Breast epithelium (tissue), 4 donors: ENCODE results near the gene BAZ2B. TPM values are rescaled to one million over a fixed set of nuclear protein-coding genes. Genes with fewer than 3 reads are reported as not detected.

Experiments
- DNase-seq, 2 donors: peaks; one replicate each; pipeline ENCODE4 v3.0.0-alpha.2; 2019; ENCODE audit warnings: low spot score in 2 of 2
- H3K27ac ChIP-seq, 2 donors: fragments of 200-600 bp; sonication (generic) in 1 of 2; one replicate each; pipeline ENCODE4 v1.5.1; 2016 to 2019; ENCODE audit warnings: mild to moderate bottlenecking in 1 of 2
- H3K27me3 ChIP-seq, 2 donors: fragments of 200-600 bp; sonication (generic) in 1 of 2; one replicate each; pipeline versions ENCODE4 v1.5.1 to v1.6.0; 2017 to 2019; ENCODE audit warnings: control low read depth in 1 of 2, mild to moderate bottlenecking in 1 of 2
- H3K36me3 ChIP-seq: fragments of 200-600 bp; one replicate; pipeline ENCODE4 v1.5.1; 2019
- H3K4me1 ChIP-seq, 2 donors: fragments of 200-600 bp; sonication (generic); one replicate each; pipeline ENCODE4 v1.5.1; 2016 to 2019; ENCODE audit warnings: control low read depth in 1 of 2
- H3K4me3 ChIP-seq, 3 donors: fragments of 200-600 bp; sonication (generic); 1 replicate in 2 of 3; 2 replicates in 1 of 3; pipeline ENCODE4 v1.5.1; 2016 to 2019; ENCODE audit warnings: mild to moderate bottlenecking in 3 of 3, moderate library complexity in 2 of 3
- H3K9me3 ChIP-seq, 2 donors: fragments of 200-600 bp; sonication (generic) in 1 of 2; one replicate each; pipeline ENCODE4 v1.5.1; 2016 to 2019; ENCODE audit warnings: control low read depth in 1 of 2
- POLR2A ChIP-seq: fragments of 450-650 bp; IDR thresholded peaks from one replicate; pipeline ENCODE4 v1.6.1; 2016; ENCODE audit warnings: antibody characterized with exemption, mild to moderate bottlenecking, moderate library complexity
- POLR2AphosphoS5 ChIP-seq, 3 donors: sonication (generic); formaldehyde crosslinking; IDR thresholded peaks; one replicate each; pipeline ENCODE4 v1.6.1; 2017; ENCODE audit warnings: antibody characterized with exemption in 3 of 3
- intact Hi-C: fragments of 100-400 bp; cut with DNase I; formaldehyde crosslinking; loops from one replicate; pipeline ENCODE4 v1.15.1; 2023; ENCODE audit warnings: low total_unique reads
- total RNA-seq, 3 donors: library from RNA; depleted of rRNA; stranded (reverse); fragments of >200 nt; gene quantifications; one replicate each; pipeline ENCODE4 v1.1.0, GENCODE V29; 2016
- TF ChIP-seq, protein P1 (sequence below), 3 donors: fragments of 450-650 bp; IDR thresholded peaks; one replicate each; pipeline ENCODE4 v1.5.1; 2016 to 2017; ENCODE audit warnings: antibody characterized with exemption in 3 of 3, mild to moderate bottlenecking in 3 of 3, moderate library complexity in 3 of 3

The BAZ2B gene
- total RNA-seq, 3 donors from 2014 or later, result 86.1 to 250 (median 143) TPM

DNA sequence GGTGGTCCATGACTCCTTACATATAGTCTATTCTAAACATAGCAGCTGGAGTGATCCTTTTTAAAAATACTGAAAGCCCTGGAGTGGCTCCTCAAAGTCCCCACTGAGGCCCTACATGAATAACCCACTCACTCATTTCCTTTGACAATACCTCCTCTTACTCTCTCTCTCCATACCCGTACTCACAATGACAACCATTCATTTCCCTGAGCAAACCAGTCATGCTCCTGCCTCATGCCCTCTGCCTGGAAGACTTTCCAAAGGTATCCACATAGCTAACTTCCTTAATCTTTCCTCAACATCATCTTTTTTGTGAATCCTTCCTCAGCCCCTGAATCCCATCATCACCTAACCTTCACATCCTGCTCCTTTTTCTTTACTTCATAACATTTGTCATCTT lies 102.6 kb downstream of the BAZ2B start:
- no peak overlapping the region for H3K4me3 ChIP-seq
- H3K27me3 ChIP-seq, result no peaks in the 10 kb centered on the region
- no peaks in the 10 kb centered on the region for H3K36me3 ChIP-seq
- DNase-seq, result no peak
- intact Hi-C loops, result no loop called here
- H3K9me3 ChIP-seq, result no peaks in the 10 kb centered on the region
- TF ChIP-seq POLR2AphosphoS5 (IDR thresholded peaks at IDR 0.05) (no peak), POLR2A (no peak)
- TF ChIP-seq, protein P1, sequence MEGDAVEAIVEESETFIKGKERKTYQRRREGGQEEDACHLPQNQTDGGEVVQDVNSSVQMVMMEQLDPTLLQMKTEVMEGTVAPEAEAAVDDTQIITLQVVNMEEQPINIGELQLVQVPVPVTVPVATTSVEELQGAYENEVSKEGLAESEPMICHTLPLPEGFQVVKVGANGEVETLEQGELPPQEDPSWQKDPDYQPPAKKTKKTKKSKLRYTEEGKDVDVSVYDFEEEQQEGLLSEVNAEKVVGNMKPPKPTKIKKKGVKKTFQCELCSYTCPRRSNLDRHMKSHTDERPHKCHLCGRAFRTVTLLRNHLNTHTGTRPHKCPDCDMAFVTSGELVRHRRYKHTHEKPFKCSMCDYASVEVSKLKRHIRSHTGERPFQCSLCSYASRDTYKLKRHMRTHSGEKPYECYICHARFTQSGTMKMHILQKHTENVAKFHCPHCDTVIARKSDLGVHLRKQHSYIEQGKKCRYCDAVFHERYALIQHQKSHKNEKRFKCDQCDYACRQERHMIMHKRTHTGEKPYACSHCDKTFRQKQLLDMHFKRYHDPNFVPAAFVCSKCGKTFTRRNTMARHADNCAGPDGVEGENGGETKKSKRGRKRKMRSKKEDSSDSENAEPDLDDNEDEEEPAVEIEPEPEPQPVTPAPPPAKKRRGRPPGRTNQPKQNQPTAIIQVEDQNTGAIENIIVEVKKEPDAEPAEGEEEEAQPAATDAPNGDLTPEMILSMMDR (IDR thresholded peaks at IDR 0.05), result no peak
- H3K27ac ChIP-seq, result no peak overlapping the region
- H3K4me1 ChIP-seq, result peaks cover 0 to 17% of the 10 kb centered on the region in 2 donors

DNA sequence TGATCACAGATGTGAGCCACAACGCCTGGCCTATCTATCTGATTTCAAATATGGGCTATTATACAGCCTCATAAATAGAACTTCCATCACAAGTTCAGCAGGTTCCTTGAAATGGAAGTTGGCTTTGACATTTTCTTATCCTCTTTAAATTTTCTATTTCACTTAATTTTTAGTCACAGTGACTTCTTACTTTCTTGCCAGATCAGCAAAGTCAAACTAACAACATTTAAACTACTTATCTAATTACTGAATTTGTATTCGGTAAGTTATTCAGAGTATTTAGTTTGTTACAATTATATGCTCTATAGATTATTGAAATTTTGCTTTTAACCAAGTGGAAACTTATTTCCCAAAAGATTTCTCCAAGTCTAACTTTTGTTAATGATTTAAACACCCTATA lies 108.2 kb downstream of the BAZ2B start:
- no peak overlapping the region for H3K4me3 ChIP-seq
- no peak overlapping the region for H3K27ac ChIP-seq
- no peaks in the 10 kb centered on the region for H3K36me3 ChIP-seq
- peaks cover 0 to 8% of the 10 kb centered on the region in 2 donors for H3K4me1 ChIP-seq
- no peaks in the 10 kb centered on the region for H3K9me3 ChIP-seq
- intact Hi-C loops, result no loop called here
- no peak for TF ChIP-seq POLR2AphosphoS5 (IDR thresholded peaks at IDR 0.05)
- no peaks in the 10 kb centered on the region for H3K27me3 ChIP-seq
- DNase-seq, result no peak

DNA sequence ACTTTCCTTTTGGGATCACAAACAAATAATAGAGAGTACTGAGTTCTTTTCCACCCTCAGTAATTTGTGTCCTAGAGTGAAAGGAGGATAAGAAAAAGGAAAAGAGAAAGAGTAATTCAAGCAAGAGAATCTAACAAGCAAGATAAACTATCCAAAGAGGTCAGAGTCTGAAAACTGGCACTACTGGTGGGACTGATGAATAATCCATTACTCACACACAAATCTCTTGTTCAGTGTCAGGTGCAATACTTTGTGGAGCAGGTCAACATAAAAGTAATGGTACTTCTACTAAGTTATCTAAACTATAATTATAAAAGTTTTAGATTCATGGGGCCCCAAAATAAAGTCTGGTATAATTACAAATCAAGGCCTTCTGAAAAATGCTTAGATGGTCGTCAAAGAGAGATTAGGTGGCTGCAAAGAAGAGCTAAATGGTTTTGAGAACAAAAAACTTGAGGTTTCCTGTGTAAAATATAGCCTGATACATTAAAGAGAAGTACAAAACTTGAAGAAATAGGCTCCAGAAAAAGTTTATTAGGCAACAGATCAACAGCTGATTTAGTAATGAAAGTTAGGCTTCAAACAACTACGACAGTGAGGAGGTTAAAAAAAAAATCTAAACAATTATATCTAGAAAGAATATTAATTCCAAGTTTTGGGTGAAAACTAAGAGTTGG lies 109.4 kb downstream of the BAZ2B start:
- Histone ChIP-seq H3K9me3 (peaks cover 2 to 4% of the 10 kb centered on the region in 2 donors), H3K36me3 (no peaks in the 10 kb centered on the region), H3K4me1 (peaks cover 0 to 4% of the 10 kb centered on the region in 2 donors), H3K27ac (no peak overlapping the region), H3K4me3 (no peak overlapping the region), H3K27me3 (no peaks in the 10 kb centered on the region)
- DNase-seq, result no peak
- intact Hi-C loops, result no loop called here
- no peak for TF ChIP-seq POLR2A
- TF ChIP-seq POLR2AphosphoS5 (IDR thresholded peaks at IDR 0.05), result no peak
- TF ChIP-seq, protein P1 (IDR thresholded peaks at IDR 0.05), result no peak

DNA sequence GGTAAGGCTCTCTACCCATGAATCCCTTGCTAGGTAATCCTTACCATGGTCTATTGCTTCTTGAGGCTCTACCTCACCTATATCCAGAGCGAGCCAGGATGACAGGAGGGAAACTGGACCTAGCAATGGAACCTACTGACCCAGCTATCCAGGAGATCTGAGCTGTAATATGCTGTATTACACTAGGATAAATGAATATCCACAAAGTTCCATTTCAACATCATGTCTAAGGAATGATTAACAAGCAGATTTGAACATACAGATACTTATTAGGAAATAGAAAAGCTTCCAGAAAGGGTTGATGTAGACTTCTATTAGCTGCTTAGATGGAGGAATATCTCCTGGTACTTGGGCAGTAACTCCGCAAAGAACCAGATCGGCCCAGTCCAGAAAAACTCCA lies 110.1 kb downstream of the BAZ2B start:
- TF ChIP-seq POLR2A (no peak), POLR2AphosphoS5 (IDR thresholded peaks at IDR 0.05) (no peak)
- TF ChIP-seq, protein P1 (IDR thresholded peaks at IDR 0.05), result no peak

DNA sequence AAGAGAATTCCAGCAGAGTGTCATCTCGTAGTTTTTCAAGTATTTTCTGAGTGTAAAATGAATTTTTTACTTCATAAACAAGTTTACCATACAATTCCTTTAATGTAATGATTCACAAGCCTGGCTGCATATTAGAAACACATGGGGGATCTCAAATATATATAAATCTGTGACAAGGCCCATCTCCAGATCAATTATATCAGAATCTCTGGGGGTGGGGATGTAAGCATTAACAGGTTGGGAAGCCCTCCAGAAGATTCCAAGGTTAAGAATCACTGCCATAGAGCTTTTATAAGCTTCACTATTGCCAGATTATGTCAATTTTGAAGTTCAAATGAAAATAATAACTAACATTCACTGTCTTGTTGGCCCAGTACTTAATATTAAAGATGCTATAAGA lies 111.2 kb downstream of the BAZ2B start:
- Histone ChIP-seq H3K4me3 (no peak overlapping the region), H3K4me1 (peaks cover 0 to 4% of the 10 kb centered on the region in 2 donors), H3K9me3 (peaks cover 4 to 5% of the 10 kb centered on the region in 2 donors), H3K27me3 (no peaks in the 10 kb centered on the region), H3K36me3 (no peaks in the 10 kb centered on the region), H3K27ac (no peak overlapping the region)
- no peak for DNase-seq
- intact Hi-C loops, result no loop called here
- TF ChIP-seq, protein P1 (IDR thresholded peaks at IDR 0.05), result no peak
- no peak for TF ChIP-seq POLR2A
- no peak for TF ChIP-seq POLR2AphosphoS5 (IDR thresholded peaks at IDR 0.05)

More for the DNA sequence above, 110.1 kb downstream of the BAZ2B start:
- no peak overlapping the region for H3K27ac ChIP-seq
- H3K9me3 ChIP-seq, result peaks cover 4 to 5% of the 10 kb centered on the region in 2 donors
- DNase-seq, result no peak
- peaks cover 0 to 4% of the 10 kb centered on the region in 2 donors for H3K4me1 ChIP-seq
- no peak overlapping the region for H3K4me3 ChIP-seq
- intact Hi-C loops, result no loop called here
- H3K36me3 ChIP-seq, result no peaks in the 10 kb centered on the region
- no peaks in the 10 kb centered on the region for H3K27me3 ChIP-seq
